GM12878 (cell line): ENCODE data around the gene UTP25. TPM values are rescaled to one million over a fixed set of nuclear protein-coding genes. Genes with fewer than 3 reads are reported as not detected.

ENCODE experiments used
- ATAC-seq: fragments of 200-7000 bp; cut with Tn5 transposase; 3 replicates; pipeline ENCODE4 v1.9.1; 2020; ENCODE audit warnings: mild to moderate bottlenecking, moderate library complexity
- BruUV-seq: library from RNA; stranded (reverse); fragments of 400-500 nt; replicated peaks from 2 replicates; lab custom pipeline; 2021; lab: Mats Ljungman, UMichigan
- CTCF ChIA-PET: fragments of 300-600 bp; sonication (Branson Sonifier 250); formaldehyde crosslinking; extraction: SDS; loops from one replicate; lab custom pipeline; 2021; ENCODE audit warnings: inconsistent platforms; lab: Yijun Ruan, JAX
- POLR2A ChIA-PET: fragments of 350-600 bp; formaldehyde crosslinking; extraction: SDS; loops from one replicate; lab custom pipeline; 2021; ENCODE audit warnings: inconsistent platforms; lab: Charles Lee
- RAD21 ChIA-PET: fragments of 300-600 bp; sonication (Branson Sonifier 250); formaldehyde crosslinking; loops from one replicate; lab custom pipeline; 2023; ENCODE audit warnings: antibody characterized with exemption; ENCODE audit not compliant: unreplicated experiment; lab: Charles Lee
- SMC1A ChIA-PET: fragments of 300-600 bp; sonication (Branson Sonifier 250); formaldehyde crosslinking; loops from one replicate; lab custom pipeline; 2023; ENCODE audit not compliant: unreplicated experiment, uncharacterized antibody; lab: Charles Lee
- DNase-seq: peaks from one replicate; pipeline ENCODE4 v3.0.0-alpha.2; 2011; ENCODE audit warnings: low read depth, low spot score
- FAIRE-seq: peaks from 3 replicates; lab custom pipeline; 2011; peaks lifted over from hg19 to GRCh38; lab: Jason Lieb, UNC
- H2AFZ ChIP-seq: 2 replicates; pipeline ENCODE4 v1.6.0; 2011; ENCODE audit warnings: low read depth, low read length, control low read depth; ENCODE audit not compliant: control insufficient read depth
- H3K27ac ChIP-seq: 2 replicates; pipeline ENCODE4 v1.5.1; 2011; ENCODE audit warnings: control low read depth; ENCODE audit not compliant: control insufficient read depth, insufficient read depth
- H3K27me3 ChIP-seq, 2 experiments: replicated peaks in 1 of 2; 2 replicates each; pipeline versions ENCODE4 v1.6.0 to v1.6.1; 2011; ENCODE audit warnings: low read length in 1 of 2; ENCODE audit not compliant: control insufficient read depth in 2 of 2, insufficient read depth in 2 of 2
- H3K36me3 ChIP-seq, 2 experiments: 2 replicates each; pipeline ENCODE4 v1.5.1; 2011; ENCODE audit warnings: low read length in 1 of 2; ENCODE audit not compliant: control insufficient read depth in 2 of 2, insufficient read depth in 2 of 2
- H3K4me1 ChIP-seq: 2 replicates; pipeline ENCODE4 v1.6.1; 2011; ENCODE audit warnings: mild to moderate bottlenecking, low read length, moderate library complexity, mixed read lengths; ENCODE audit not compliant: control insufficient read depth, insufficient read depth
- H3K4me2 ChIP-seq: 2 replicates; pipeline ENCODE4 v1.6.0; 2011; ENCODE audit warnings: control low read depth; ENCODE audit not compliant: control insufficient read depth, insufficient read depth
- H3K4me3 ChIP-seq: fragments of 200-600 bp; sonication (generic); 2 replicates; pipeline ENCODE4 v1.5.1; 2016
- H3K79me2 ChIP-seq: 2 replicates; pipeline ENCODE4 v1.6.0; 2011; ENCODE audit warnings: low read length; ENCODE audit not compliant: control insufficient read depth, insufficient read depth
- H3K9ac ChIP-seq: 2 replicates; pipeline ENCODE4 v1.8.0; 2011; ENCODE audit warnings: low read length, control low read depth, mixed read lengths; ENCODE audit not compliant: control insufficient read depth, insufficient read depth
- H3K9me3 ChIP-seq: replicated peaks from 3 replicates; pipeline ENCODE4 v1.5.1; 2011; ENCODE audit warnings: mild to moderate bottlenecking, low read length; ENCODE audit not compliant: control insufficient read depth, insufficient read depth
- H4K20me1 ChIP-seq: 2 replicates; pipeline ENCODE4 v1.6.0; 2011; ENCODE audit not compliant: control insufficient read depth, insufficient read depth
- CBX5 ChIP-seq: sonication (generic); IDR thresholded peaks from 2 replicates; pipeline ENCODE4 v1.6.1; 2016; ENCODE audit warnings: low read depth, moderate library complexity, mild to moderate bottlenecking, inconsistent platforms
- CEBPZ ChIP-seq: fragments of 150-350 bp; IDR thresholded peaks from 2 replicates; pipeline ENCODE4 v1.6.1; 2016; ENCODE audit warnings: low read depth, low read length
- DPF2 ChIP-seq: fragments of 450-650 bp; IDR thresholded peaks from 2 replicates; pipeline ENCODE4 v1.6.1; 2017; ENCODE audit warnings: mild to moderate bottlenecking
- ETV6 ChIP-seq, 2 experiments: fragments of 450-650 bp in 1 of 2; IDR thresholded peaks in 1 of 2; conservative IDR thresholded peaks in 1 of 2; 2 replicates each; pipeline ENCODE4 v1.6.1; 2014; ENCODE audit warnings: antibody characterized with exemption in 1 of 2, borderline replicate concordance in 1 of 2, low read depth in 1 of 2, mild to moderate bottlenecking in 1 of 2, moderate library complexity in 1 of 2
- KDM1A ChIP-seq: fragments of 200-600 bp; sonication (generic); IDR thresholded peaks from 2 replicates; pipeline ENCODE4 v1.6.1; 2016; ENCODE audit warnings: borderline replicate concordance
- MEF2B ChIP-seq: fragments of 450-650 bp; IDR thresholded peaks from 2 replicates; pipeline ENCODE4 v1.6.1; 2018; ENCODE audit warnings: mild to moderate bottlenecking, moderate library complexity; ENCODE audit not compliant: partially characterized antibody, poor library complexity, severe bottlenecking
- MTA2 ChIP-seq: fragments of 450-650 bp; IDR thresholded peaks from 2 replicates; pipeline ENCODE4 v1.6.1; 2016; ENCODE audit warnings: low read depth, mild to moderate bottlenecking, moderate library complexity
- RELA ChIP-seq: fragments of 450-650 bp; IDR thresholded peaks from 2 replicates; pipeline ENCODE4 v1.8.0; 2014; ENCODE audit warnings: borderline replicate concordance; ENCODE audit not compliant: partially characterized antibody
- SMAD1 ChIP-seq: fragments of 450-650 bp; IDR thresholded peaks from 2 replicates; pipeline ENCODE4 v1.6.1; 2018; ENCODE audit warnings: mild to moderate bottlenecking, low read depth; ENCODE audit not compliant: partially characterized antibody
- SMAD5 ChIP-seq: IDR thresholded peaks from 2 replicates; pipeline ENCODE4 v1.6.1; 2016; ENCODE audit warnings: antibody characterized with exemption, low read depth
- SREBF2 ChIP-seq: IDR thresholded peaks from 2 replicates; pipeline ENCODE4 v1.6.1; 2012; ENCODE audit warnings: mild to moderate bottlenecking, low read length
- STAT3 ChIP-seq: IDR thresholded peaks from 2 replicates; pipeline ENCODE4 v1.6.1; 2011; ENCODE audit warnings: low read depth, low read length, improper control_type of control experiment
- ZBED1 ChIP-seq: IDR thresholded peaks from 2 replicates; pipeline ENCODE4 v1.6.1; 2016; ENCODE audit warnings: borderline replicate concordance
- ZNF687 ChIP-seq: fragments of 450-650 bp; IDR thresholded peaks from 2 replicates; pipeline ENCODE4 v1.6.1; 2017; ENCODE audit warnings: mild to moderate bottlenecking, moderate library complexity
- WGBS: methylation state at CpG from one replicate; pipeline ENCODE4 v1.1.6; 2016; ENCODE audit warnings: low lambda C conversion rate; ENCODE audit not compliant: insufficient replicate concordance, insufficient coverage; ENCODE audit errors: missing lambda C conversion rate; 5-methylcytosine and 5-hydroxymethylcytosine counted together
- in situ Hi-C: fragments of 300-500 bp; cut with MboI; formaldehyde crosslinking; loops from 9 replicates; pipeline ENCODE4 v1.14.3; 2018; ENCODE audit warnings: mixed read lengths
- intact Hi-C: fragments of 100-400 bp; cut with micrococcal nuclease; formaldehyde crosslinking; loops from one replicate; pipeline ENCODE4 v1.14.2; 2022; ENCODE audit not compliant: unreplicated experiment
- polyA plus RNA-seq, 11 experiments: library from polyadenylated mRNA; depleted of rRNA in 4 of 11; unstranded in 6 of 11; stranded (reverse) in 5 of 11; fragments of >200 nt; fragmentation: Nextera tagmentation in 4 of 11; fragmentation: Illumina TruSeq in 1 of 11; extraction: Ambion mirVana in 4 of 11; extraction: Trizol in 1 of 11; gene quantifications; 1 replicate in 1 of 11; 2 replicates in 10 of 11; pipeline versions ENCODE4 v1.2.1 to v1.2.3, GENCODE V29; 2011 to 2016; ENCODE audit warnings: inconsistent platforms in 2 of 11, missing spikeins in 2 of 11, low read depth in 1 of 11
- total RNA-seq, 4 experiments: library from RNA; depleted of rRNA in 3 of 4; stranded (reverse); fragments of >200 nt in 3 of 4; fragmentation: Illumina TruSeq in 1 of 4; extraction: Trizol in 1 of 4; gene quantifications; 2 replicates each; pipeline versions ENCODE4 v1.2.1 to v1.2.3, GENCODE V29; 2013 to 2021
- TF ChIP-seq, protein P1 (sequence below): fragments of 450-650 bp; IDR thresholded peaks from 2 replicates; pipeline ENCODE4 v1.6.1; 2017; ENCODE audit warnings: antibody characterized with exemption, mild to moderate bottlenecking, moderate library complexity

UTP25 gene
- total and polyA plus RNA-seq, 10 of the 15 experiments (the other 5 are each of a cell fraction or from before 2014, with no cell fraction given) = 3.0 to 13.3 (median 8.5) TPM

GRCh38 chr1:209817691-209818090 is 10.1 kb upstream of the UTP25 start:
- no peak overlapping the region for H3K9ac ChIP-seq
- no peak overlapping the region for H3K4me2 ChIP-seq
- H2AFZ ChIP-seq = no peak overlapping the region
- BruUV-seq = no TSS peak
- 4% methylated on average over 1 of the region's 1 CpG for whole genome bisulfite sequencing
- H3K27ac ChIP-seq = no peak overlapping the region
- no peaks in the 10 kb centered on the region for H3K9me3 ChIP-seq
- FAIRE-seq (no peak), ATAC-seq (no peak), DNase-seq (no peak)
- H4K20me1 ChIP-seq = no peaks in the 10 kb centered on the region
- intact Hi-C loops (no loop called here), in situ Hi-C loops (no loop called here)
- H3K27me3 ChIP-seq = no peaks in the 10 kb centered on the region; a peak in 1 of 4 replicates
- ChIA-PET RAD21 (no interaction called here), SMC1A (interaction anchor here (0.8 to 5.2 kb wide), 4 partner anchors 9 to 49 kb away, joined by 3 to 24 read pairs (median 4); no protein-coding TSS in a partner anchor), CTCF (interaction anchor here (1.2 to 1.3 kb wide), 2 partner anchors 10 to 45 kb away, joined by 3 to 5 read pairs; partner anchors contain the start of gene UTP25), POLR2A (interaction anchor here (1.3 kb wide), 1 partner anchor 49 kb away, joined by 4 read pairs; no protein-coding TSS in a partner anchor)
- H3K36me3 ChIP-seq = no peaks in the 10 kb centered on the region
- H3K4me3 ChIP-seq = no peak overlapping the region
- no peaks in the 10 kb centered on the region for H3K4me1 ChIP-seq
- no peaks in the 10 kb centered on the region for H3K79me2 ChIP-seq
- no peak for TF ChIP-seq SMAD1
- TF ChIP-seq RELA = no peak
- no peak for TF ChIP-seq DPF2
- no peak for TF ChIP-seq SMAD5
- TF ChIP-seq MEF2B = no peak
- TF ChIP-seq STAT3 = no peak
- no peak for TF ChIP-seq ETV6 (conservative IDR thresholded peaks at IDR 0.05 in 1 of 2, IDR thresholded peaks at IDR 0.05 in 1 of 2; ENCODE audit: borderline replicate concordance in 1 of 2, low read depth in 1 of 2)
- TF ChIP-seq, protein P1, sequence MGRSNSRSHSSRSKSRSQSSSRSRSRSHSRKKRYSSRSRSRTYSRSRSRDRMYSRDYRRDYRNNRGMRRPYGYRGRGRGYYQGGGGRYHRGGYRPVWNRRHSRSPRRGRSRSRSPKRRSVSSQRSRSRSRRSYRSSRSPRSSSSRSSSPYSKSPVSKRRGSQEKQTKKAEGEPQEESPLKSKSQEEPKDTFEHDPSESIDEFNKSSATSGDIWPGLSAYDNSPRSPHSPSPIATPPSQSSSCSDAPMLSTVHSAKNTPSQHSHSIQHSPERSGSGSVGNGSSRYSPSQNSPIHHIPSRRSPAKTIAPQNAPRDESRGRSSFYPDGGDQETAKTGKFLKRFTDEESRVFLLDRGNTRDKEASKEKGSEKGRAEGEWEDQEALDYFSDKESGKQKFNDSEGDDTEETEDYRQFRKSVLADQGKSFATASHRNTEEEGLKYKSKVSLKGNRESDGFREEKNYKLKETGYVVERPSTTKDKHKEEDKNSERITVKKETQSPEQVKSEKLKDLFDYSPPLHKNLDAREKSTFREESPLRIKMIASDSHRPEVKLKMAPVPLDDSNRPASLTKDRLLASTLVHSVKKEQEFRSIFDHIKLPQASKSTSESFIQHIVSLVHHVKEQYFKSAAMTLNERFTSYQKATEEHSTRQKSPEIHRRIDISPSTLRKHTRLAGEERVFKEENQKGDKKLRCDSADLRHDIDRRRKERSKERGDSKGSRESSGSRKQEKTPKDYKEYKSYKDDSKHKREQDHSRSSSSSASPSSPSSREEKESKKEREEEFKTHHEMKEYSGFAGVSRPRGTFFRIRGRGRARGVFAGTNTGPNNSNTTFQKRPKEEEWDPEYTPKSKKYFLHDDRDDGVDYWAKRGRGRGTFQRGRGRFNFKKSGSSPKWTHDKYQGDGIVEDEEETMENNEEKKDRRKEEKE = no peak
- no peak for TF ChIP-seq SREBF2
- TF ChIP-seq ZNF687 = no peak
- TF ChIP-seq MTA2 = no peak
- TF ChIP-seq ZBED1 = no peak
- no peak for TF ChIP-seq CBX5
- TF ChIP-seq KDM1A = no peak
- no peak for TF ChIP-seq CEBPZ
